ENCODE data around the gene TMEM158.
A peak's percentile ranks its signal among the peaks of the same experiment; 100 is the strongest.

TMEM158 gene
- total RNA-seq, result 0 to 0.36 (median 0) reads per million in 4 donors

DNA sequence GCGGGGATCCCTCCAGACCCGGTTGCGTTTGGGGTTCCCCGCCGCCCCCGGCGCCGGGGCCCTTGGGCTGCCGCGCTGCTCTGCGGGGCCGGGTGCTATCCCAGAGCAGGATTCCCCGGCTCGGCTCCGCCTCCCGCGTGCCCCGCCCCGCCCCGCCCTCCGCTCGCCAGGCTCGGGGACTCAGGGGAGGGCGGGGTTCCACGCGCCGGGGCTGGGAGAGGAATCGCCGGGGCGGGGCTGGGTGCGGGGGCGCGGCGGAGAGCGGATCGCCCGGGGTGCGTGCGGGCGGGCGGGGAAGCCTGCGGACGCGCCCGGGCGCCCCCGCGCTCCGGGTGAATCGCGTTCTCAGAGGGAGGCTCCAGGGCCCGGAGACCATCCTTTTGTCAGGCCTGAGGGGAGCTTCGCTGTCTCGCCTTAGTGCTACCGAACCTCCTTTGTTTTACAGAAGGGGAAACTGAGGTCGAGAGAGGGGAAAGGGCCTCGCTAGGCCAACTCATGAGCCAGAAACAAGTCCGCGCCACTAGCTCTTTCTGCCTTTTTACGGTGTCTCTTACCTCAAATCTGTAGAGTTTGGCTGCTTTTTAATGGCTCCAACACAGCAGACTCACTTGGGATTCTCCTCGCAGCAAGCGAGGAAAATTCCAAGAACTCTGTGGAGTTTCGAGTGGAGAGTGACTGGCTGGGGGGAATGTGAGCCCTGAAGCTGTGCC lies at the start of gene TMEM158:
Gene TMEM158, minus strand, starts transcription at position 82 of the 710 bp plus-strand sequence. CDS start 260 bp downstream, outside the sequence.
- peak; percentile 52 to 68 (median 61) for DNase-seq

DNA sequence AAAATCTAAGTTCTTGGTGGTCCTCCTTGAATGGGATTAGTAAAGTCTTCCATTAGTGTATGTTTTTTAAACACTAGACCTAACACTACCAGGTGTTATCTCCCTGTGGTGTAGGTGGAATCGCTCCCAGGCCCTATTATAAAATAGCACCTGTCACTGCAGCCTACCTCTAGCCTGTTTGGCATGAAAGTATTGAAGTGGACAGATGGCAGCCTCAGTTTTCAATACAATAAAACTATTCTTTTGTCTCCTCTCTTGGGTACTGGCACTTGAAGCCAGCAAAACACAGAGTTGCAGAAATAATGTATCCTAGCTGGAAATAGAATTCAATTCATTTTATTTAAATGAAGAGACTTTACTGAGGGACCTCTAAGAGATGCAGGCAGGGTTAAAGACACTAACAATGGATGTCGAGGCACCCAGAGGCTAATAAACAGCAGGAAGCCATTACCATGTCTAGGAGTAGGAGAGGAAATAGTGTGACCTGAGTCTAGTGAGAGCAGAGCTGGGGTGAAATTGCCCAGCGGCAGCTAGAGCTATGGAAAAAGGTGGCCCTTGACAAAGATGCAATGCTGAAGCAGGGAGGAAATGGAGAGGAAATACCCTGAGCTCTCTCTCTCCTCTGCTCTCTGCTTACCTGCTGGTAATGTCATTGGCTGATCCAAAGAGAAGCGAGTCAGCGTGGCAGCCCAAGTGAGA lies 49.1 kb upstream of the TMEM158 start:
- DNase-seq, result no peak

DNA sequence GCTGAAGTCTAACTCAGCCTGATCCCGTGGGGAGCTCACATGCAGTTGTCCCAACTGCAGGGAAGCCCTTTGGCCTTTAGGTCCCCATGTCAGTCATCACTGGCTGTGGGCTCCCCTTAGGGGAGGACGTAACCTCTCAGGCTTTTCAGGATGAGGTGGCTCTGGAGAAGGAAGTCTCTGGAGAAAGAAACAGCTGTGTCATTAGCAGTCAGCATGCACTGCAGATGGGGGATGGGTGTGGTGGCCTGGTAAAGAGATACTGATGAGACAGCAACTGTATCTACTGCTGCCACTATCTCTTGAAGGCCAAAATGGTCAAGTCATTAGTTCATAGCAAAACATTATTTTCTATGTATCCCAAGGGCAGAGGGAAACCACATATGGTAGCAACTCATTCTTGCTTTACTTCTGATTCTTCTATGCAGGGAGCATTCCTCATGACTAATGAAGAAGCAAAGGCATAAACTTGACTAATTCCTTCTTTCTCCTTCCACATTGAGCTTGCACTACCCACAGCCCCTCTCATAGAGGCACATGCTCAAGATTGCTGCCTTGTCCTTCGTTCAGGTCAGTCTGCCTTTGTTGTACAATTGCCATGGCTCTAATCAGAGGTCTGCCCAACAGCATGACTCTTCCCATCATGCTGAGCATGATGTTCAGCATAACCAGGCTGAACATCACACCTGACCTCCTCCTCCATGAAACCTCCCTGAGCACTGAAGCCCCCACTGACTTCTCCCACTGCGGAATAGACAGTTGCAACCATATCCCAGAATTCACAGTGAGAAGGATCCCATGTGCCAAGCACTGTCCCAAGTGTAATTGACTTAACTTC lies 47.8 kb upstream of the TMEM158 start:
- DNase-seq, result no peak

DNA sequence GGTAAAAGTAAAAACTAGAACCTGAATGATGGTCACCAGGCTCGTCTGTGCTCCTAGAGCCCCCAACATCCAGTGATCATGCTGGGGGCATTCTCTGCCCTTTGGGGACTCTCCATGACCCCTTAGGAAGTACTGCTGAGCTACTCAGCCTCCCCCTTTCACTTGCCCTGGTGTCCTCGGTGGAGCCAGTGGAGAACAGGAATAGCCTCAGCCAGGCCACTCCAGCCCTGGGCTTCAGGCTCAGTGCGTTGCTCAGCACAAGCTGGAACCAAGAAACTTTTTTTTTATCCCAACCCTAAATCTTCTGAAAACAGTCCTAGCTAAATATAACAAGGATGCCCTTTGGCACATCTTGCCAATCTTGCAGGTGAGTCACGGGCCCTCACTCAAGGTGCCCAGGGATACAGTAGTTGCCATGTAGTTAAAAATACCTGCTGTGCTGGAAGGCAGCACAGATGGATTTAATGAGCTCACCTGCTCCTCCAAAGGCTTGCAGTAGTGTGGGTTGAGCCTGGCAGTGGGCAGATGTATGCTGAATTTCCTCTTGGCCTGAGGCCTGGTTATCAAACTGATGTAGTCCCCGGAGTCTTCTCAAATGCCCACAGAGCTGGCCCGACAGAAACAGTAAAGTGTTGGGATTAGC lies 46.9 kb upstream of the TMEM158 start:
- DNase-seq, result no peak

DNA sequence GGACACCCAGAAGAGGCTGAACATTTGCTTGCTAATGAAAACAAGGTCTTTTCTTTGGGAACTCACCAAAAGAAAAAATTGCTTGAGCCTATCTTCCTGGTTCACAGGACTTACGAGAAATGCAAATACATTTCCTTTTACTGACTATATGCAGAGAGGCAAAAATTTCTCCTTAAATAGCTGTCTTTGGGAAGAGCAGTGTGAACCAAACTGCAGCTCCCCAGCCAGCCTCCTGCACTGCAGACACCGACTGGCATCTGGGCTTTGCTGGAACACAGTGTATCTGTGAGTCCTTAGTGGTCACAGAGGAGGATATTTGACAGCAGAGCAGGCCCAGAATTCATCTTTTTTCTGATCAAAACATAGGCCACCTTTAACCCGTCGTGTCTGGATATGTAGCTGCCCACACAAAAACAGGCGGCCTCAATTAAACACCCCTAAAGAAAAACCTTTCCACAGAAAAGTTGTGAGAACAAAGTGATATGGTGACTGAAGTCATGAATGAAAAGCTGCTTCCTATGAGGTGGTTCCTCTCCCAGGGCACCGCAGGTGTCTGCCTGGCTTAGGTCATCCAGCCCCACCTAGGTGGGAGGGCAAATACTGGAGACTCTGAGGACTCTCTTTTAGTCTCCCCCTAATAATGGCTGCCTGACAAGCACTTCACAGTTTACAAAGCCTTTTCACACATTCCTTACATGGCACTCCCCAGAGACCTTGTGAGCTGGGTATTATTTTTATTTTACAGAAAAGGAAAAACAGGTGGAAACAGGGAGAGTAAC lies 46.1 kb upstream of the TMEM158 start:
- no peak for DNase-seq

DNA sequence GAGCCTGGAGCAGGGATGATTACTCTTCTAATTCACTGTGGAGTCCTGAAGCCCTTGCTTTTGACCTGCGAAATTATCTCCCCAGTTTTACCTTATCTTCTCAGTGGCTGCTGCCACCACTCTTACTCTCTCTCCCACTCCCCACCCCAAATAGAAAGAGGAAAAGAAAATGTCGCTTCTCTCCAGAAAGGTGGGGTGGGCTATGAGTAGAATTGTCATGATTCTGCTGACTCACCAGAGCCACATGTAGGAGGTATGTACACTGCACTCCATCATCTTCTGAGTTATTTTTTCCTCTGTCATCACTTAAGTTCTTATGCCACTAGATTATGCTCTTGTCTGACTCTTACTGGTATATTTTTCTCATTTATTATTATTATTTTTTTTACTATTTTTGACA lies 43.9 kb upstream of the TMEM158 start:
- no peak for DNase-seq

DNA sequence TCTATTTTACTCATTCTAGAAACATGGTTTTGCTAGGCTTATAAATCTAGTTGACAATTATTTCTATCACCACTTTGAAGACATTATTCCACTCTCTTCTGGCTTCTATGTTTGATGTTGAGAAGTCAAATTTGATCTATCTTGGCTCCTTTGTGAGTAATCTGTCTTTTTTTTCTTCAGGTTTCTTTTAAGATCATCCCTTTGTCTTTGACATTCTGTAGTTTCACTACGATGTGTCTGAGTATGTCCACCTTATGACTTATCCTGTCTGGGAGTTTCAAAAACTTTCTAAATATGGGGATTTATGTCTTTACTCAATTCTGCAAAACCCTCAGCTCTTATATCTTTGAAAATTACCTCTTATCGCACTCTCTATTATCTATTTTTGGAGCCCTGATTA lies 41.0 kb upstream of the TMEM158 start:
- no peak for DNase-seq

DNA sequence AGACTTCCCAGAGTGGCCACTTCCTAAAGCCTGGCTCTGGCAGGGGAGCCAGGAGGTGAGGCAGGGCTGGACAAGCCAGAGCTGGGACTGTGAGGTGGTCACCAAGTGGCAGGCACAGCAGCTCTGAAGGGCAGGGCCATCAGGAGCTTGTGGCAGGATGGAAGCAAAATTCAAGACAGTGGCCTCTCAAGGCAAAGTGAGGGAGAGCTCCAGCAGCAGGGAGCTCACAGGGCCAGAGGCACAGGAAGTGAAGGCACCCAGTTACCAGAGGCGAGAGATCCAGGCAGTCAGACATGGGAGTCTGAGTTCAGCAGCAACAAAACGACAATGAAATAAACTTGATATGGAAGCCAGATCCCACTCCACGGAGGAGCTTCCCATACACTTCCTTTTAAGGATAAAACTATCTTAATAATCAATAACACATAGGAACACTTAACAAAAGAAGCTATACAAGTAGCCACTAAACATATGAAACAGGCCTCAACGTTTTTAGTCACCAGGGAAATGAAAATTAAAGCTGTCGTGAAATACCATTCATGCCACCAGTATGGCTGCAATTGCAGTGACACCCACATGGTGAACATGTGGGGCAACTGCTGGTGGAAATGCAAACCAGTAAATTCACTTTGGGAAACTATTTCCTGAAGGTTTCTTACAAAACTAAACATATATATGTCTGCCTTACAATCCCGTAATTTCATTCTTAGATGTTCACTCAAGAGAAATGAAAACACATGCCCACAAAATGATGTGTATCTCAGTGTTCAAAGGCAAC lies 35.4 kb upstream of the TMEM158 start:
- DNase-seq, result no peak

DNA sequence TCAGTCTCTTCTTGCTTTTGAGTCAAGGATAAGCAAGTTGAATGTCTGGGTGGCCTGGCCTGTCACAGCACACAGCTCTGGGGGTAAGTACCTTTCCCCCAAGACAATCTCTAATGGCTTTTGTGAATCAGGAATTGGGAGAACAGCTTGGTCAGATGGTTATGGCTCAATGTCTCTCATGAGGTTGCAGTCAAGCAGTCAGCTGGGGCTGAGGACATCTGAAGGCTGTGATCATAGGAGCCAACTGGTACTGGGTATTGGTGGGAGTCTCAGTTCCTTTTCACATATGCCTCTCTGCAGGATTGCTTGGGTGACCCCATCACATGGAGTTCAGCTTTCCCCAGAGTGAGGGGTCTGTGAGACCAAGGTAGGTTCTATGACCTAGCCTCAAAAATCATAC lies 33.0 kb upstream of the TMEM158 start:
- no peak for DNase-seq

DNA sequence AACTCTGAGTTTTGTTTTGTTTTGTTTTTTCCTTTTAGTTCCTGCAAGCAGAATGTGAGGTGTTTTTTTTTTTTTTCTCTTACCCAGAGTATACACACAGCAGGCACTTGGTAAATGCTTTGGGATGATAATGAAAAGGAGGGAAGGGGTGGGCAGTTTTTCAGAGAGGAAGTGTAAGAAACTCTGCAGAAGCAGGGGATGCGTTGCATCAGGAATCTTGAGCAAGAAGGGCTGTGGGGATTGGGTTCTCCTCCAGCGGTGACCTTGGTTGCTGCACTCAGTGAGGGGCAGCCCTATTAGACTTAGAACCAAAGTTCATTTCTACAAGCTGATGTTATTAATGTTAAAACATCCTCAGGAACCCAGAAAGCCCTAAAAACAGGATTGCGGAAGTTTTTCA lies 32.2 kb upstream of the TMEM158 start:
- no peak for DNase-seq

DNA sequence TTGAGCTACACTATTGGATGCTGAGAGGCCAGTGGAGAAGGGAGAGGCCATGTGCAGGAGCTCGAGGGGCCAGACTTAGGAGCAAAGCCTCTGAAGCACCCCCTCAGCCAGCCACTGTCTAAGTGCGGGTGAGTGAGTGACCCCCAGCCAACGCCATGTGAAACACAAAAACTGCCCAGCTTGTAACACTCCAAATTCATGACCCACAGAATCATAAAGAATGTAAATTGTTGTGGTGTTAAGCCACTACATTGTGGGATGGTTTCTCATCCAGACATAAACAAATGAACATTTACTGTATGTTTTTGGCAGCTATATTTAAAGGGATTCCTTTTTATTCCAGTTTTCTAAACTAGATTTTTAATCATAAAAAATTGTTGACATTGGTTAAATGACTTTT lies 27.2 kb upstream of the TMEM158 start:
- DNase-seq, result no peak

DNA sequence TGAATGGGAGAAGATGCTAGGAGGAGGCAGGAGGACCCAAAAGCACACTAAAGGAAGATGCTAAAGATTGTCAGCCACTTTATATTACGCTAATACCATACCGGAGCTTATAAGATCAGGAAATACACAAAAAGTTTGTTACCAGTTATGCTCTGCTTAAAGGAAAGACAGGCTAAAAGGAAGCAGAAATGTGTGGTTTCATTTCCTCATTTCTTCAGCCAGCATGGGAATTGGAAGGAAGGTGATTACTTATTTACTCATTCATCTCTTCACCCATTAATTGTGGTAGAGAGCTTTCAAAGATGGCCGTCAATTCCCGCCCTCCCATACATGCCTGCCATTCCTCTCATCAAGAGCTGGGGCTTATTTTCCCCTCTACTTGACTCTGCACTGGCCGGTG lies 26.7 kb upstream of the TMEM158 start:
- no peak for DNase-seq

DNA sequence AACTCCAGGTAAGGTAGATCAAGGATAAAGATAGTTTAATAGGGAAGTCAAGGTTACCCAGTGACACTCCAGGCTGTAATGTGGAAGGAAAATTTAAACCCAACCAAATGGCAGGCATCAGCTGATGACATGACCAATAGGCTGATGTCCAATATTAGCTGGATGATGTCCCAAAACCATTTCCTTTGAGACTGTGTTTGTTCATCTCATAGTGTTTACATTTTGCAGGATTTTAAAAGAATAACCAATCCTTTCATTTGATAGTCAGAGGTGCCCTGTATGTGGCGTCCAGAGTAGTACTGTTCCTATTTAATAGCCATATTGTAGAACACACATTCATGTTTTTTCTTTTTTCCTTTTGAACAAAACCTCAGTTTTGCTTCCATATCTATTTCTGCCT lies 23.3 kb upstream of the TMEM158 start:
- no peak for DNase-seq

DNA sequence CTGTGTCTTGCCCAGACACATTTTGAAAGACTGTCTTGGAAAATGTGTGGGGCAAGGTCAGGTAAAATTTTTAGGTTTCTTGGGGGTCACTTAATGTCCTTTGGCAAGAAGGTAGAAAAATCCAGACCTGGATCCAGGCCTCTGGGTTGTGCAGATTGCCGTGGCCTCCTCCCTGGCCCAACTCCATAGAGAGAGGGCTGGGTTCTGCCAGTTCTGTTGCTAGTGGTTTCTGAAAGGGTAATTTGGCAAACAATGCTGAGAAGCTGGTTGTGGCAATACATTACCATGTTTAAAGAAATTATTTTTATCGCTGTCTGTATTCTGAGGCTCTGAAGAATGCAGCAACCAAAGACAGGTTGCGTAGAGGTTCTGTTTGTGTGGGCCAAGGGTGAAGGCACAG lies 20.2 kb upstream of the TMEM158 start:
- no peak for DNase-seq

DNA sequence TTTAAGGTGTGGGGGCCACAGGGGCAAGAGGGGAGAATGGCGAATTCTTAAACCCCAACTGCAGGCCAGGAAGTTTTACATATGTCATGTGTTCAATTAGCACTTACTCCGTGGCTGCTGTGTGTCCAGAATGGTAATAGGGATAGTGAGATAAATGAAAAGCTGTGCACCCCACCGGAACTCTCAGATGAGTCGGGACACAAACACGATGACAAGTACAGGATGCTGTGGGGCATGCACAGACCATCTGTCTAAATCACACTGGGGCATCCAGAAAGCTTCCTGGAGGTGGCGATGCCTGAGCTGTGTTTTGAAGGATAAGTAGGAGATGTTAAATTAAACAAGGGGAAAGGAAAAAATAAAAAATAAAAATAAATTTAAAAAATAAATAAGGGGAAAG lies 18.3 kb upstream of the TMEM158 start:
- DNase-seq, result no peak

DNA sequence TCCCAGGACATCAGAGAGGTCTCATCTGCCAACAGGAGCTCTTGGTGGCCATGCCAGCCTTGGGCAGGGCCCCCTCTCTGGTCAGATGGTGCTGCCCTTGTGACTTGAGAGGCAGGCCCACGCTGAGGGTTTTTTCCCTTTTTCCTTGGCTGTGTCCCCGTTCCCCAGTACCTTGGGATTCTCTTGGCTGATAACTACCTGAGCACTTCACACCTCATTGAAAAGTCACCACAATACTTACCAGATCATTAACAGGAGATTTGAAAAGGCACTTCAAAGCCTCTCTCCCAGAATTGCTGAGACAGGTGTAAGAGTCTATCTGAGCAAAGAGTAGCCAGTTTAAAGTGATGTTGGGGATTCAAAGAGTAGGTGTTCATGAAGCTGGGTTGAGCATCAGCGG lies 15.1 kb upstream of the TMEM158 start:
- DNase-seq, result no peak

DNA sequence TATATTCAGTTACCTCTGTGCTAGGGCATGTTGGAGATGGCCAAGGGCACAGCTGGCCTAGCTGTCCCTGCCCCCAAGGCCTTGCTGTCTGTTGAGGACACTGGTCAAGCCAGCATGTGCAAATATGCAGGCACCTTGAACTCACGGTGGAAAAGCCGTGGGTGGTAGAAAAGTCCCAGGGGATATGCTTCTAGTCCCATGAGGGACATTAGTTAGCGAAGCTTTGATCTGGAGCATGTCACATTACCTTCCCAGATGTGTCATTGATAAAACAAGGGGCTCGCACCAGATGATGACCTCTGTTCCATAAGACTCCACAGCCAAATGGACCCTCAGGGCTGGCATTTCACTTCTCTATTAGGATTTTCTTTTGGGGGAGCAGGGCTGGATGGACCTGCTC lies 14.2 kb upstream of the TMEM158 start:
- DNase-seq, result no peak

DNA sequence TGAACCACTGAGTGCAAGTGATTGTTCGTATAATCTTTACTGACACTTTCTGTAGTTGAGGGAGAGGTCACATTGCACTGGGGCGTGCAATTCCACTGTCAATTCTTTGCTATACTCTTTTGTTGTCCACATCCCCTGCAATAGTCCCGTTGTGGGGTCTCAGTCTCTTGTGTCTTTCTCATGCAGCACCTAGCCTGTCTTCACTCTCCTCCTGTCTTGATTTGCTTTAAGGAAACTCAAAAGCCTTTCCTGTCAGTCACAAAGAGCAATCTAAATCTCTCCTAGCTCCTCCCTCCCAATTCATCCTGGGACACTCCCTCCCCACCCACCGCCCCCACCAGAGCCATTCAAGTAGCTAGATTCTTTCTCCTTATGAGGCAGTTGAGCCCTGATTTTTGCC lies 13.2 kb upstream of the TMEM158 start:
- DNase-seq, result no peak

DNA sequence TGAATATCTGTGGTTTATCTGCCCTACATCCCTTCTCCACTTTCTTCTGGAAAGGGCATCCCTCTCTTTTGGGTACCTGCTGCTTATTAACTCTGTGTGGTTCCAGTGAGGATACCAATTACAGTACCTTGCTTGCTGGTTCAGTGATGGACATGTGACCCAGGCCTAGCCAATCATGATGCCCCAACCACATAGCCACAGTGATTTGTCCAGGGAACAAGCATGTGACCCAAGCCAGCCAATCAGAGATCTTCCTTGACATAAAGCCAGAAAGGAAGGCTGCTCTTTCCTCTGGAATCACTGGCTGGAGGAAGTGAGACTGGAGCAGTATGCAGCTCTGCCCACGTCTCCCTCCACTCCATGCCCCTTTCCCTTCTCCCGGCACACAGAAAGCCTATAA lies 10.9 kb upstream of the TMEM158 start:
- no peak for DNase-seq

DNA sequence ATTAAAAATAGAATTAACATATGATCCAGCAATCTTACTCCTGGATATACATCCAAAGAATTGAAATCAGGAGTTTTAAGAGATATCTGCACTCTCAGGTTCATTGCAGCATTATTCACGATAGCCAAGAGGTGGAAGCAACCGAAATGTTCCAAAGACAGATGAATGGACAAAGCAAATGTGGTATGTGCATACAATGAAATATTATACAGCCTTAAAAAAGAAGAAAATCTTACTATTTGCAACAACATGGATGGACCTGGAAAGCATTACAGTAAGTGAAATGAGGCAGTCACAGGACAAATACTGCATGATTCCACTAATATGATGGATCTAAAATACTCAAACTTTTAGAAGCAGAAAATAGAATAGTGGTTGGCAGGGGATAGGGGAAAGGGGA lies 9.3 kb upstream of the TMEM158 start:
- DNase-seq, result no peak

DNA sequence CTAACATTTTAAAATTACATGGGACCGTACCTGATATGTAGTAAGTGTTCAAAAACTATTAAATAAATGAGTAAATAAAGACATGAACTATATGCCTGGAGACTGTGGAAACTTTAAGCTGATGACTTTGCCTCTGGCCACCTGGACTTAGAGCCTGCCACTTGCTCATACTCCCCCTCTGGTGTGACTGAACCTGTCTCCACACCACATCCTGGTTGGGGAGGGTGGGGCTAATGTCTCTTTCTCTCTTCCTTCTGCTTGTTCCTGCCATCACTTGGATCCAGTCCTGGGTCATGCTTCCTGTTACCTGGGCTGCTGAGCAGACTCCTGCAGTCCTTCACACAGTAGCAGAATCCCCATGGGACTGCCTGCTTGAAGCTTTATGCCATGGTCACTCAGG lies 8.2 kb upstream of the TMEM158 start:
- DNase-seq, result no peak

DNA sequence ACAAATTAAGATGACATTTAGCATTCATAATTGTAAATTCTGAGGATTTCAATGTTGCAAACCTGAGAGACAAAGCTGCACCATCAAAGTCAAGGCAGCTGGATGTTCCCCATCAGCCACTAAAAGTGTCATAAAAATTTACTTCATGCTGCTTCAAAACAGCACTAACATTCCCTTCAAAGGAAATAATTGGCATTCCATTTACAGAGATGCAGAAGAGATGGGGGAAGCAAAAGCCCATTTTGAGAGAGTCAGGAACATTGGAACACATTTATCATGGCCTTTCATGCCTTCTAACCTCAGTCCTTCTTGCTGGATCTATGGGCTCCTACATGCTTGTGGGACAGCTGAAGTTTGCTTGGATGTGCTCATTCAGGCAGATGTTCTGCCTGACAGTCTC lies 6.4 kb upstream of the TMEM158 start:
- DNase-seq, result no peak
